GM18858 (cell line): ENCODE results near the gene ALPP.
"Not testable (repeated sequence)": the region's sequence is repeated elsewhere in the genome, so short reads cannot be mapped to it uniquely, and the experiment has no call there.

Source experiments
- ATAC-seq: cut with Tn5 transposase; IDR thresholded peaks from one replicate; pipeline ENCODE4 v1.9.1; 2021; ENCODE audit not compliant: unreplicated experiment

Gene ALPP

DNA sequence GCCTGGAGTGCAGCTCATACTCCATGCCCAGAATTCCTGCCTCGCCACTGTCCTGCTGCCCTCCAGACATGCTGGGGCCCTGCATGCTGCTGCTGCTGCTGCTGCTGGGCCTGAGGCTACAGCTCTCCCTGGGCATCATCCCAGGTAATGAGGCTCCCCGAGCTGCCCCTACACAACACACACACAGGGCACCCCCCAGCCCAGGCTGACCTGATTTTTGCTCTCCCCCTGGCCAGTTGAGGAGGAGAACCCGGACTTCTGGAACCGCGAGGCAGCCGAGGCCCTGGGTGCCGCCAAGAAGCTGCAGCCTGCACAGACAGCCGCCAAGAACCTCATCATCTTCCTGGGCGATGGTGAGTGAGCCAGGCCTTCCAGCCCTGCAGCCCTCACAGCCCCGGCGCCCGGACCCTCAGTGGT is at the start of gene ALPP:
ALPP (plus strand) TSS at position 17 of the 417 bp plus-strand sequence; CDS start at position 69, 52 bp downstream.
- not testable (repeated sequence) for ATAC-seq

DNA sequence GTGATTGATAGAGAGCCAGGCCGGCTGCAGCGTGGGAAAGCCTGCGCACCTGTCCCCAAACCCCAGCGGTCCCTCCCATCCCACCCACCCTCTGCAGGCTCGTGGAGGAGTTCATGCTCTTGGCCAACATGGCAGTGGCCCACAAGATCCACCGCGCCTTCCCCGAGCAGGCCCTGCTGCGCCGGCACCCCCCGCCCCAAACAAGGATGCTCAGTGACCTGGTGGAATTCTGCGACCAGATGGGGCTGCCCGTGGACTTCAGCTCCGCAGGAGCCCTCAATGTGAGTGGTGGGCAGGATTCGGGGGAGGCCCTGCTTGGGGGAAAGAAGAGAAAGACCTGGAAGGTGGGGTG is 48.9 kb upstream of the ALPP start:
- no peak for ATAC-seq

DNA sequence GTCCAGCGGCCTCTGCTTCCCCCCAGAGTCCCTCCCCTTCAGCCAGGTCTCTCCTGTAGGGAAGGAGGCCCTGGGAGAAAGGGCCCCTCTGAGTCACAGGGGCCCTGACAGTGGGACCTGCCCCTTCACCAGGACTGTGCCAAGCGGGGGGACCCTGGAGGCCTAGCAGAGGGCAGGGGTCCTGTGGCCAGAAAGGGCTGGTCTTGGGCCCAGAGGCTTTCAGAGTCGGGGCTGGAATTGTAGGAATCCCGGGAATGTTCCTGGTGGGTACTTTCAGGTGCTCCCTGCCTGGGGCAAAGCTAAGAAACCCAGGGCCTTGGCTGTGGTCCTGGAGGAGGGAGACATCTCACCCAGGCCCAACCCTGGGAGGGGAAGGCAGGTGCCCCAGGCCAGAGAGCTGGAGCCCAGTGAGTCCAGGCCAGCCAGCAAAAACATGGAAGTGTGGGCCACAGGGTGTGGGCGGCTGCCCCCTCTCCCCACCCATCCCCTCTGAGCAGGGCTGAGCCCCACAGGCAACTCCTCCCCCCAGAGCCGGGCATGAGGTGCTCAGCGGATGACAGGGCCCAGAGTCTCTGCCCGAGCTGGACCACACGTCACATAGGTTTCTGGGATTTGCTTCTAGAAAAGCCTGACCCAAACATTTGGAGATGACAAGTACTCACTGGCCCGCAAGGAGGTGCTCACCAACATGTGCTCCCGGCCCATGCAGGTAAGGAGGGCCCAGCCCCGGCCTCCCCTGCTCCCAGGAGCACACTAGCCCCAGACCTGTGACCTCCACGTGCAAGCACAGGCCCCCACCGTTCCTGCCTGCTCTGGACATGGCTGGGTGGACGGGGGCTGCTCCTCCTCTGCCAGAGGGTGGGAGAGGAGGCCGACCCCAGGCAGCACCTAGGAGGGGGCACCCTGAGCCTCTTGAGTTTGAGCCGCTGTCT is 48.2 kb upstream of the ALPP start:
- no peak for ATAC-seq

- not testable (repeated sequence) for ATAC-seq
Observed at GRCh38 chr2:232331061-232331460, 47.5 kb upstream of the ALPP start.

- not testable (repeated sequence) for ATAC-seq
Observed at GRCh38 chr2:232331641-232332040, 46.9 kb upstream of the ALPP start.

DNA sequence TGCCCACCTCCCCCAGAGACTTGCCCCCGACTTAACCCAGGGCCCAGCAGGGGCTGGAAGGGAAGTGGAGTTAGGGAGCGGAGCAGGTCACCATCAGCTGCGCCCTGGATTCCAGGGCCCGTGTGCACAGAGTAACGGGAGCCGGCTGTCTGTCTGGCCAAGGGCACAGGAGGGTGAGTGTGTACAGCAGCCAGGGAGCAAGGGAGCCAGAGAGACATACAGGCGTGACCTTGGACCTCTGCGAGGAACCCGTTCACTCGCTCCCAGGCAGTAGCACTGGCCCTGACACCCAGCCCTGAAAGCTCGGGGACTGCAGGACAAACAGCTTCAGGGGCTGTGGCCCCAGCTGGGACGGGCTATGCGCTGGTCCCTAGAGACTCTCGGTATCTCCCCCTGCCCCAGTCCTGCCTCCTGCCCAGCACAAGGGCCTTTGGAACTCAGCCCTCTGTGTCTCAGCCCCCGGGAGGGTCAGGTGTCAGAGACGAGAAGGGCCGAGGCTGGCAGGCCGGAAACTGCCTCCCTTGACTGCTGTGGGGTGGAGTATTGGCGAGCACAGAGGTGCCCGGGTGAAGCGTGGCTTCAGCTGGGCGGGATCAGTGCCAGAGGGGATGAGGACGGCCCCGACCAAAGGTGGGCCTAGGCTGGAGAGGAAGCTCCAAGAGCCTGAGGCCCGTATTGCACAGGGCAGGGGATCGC is 46.2 kb upstream of the ALPP start:
- not testable (repeated sequence) for ATAC-seq

- no peak for ATAC-seq
Observed at GRCh38 chr2:232332940-232333259, 45.7 kb upstream of the ALPP start.

DNA sequence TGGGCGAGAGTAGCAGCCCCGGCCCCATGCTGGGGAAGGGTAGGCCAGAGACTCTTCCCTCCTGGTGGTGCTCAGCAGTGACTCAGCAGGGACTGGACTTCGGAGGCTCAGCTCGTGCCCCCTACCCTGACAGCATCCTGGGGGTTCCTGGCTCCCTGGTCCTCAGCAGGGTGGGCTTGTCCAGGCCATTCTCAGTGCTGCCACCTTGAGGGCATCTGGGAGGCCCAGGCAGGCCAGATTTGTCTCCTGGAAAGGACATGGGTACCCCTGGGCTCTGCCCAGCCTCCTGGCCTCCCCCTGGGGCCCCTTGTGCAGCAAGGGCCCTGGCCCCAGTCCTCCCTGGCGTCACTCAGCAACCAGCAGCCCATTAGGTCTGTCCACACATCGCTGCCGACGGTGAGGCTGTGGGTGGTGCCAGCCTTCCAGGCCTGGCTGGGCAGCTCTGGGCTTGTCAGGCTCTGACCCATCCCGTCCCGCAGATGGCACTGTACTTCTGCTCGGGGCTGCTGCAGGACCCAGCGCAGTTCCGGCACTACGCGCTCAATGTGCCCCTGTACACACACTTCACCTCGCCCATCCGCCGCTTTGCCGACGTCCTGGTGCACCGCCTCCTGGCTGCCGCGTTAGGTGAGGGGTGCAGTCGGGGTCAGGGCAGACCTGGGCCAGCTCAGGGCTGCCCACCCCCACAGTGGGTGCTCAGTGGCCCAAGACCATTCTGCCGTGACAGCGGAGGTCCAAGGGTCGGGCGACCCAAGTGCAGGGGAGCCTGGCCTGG is 45.0 kb upstream of the ALPP start:
- ATAC-seq = no peak

DNA sequence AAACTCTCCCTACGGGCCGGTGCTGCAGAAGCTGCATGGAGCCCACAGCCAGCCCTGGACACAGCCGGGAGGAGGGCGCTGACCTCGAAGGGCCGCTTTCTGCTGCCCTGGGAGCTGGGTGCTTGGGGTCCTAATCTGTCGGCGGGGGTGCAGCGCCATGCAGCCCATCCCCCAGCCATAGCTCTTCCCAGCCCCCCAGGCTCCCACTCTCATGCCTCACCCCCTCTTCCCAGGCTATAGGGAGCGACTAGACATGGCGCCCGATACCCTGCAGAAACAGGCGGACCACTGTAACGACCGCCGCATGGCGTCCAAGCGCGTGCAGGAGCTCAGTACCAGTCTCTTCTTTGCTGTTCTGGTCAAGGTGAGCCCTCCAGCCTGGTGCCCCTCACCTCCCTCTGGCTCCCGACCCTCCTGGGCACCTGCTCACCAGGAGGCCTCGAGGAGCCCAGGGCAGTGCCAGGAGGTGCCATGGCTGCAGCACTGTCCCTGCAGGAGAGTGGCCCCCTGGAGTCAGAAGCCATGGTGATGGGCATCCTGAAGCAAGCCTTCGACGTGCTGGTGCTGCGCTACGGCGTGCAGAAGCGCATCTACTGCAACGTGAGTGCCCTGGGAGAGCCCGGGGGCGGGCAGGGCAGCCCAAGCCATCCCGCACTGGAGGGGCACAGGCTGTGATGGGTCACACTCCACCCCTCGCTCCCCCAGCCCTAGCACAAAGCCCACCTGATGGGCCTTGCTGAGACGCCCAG is 44.2 kb upstream of the ALPP start:
- not testable (repeated sequence) for ATAC-seq

GRCh38 chr2:232334885-232335205 is 43.7 kb upstream of the ALPP start:
- not testable (repeated sequence) for ATAC-seq

DNA sequence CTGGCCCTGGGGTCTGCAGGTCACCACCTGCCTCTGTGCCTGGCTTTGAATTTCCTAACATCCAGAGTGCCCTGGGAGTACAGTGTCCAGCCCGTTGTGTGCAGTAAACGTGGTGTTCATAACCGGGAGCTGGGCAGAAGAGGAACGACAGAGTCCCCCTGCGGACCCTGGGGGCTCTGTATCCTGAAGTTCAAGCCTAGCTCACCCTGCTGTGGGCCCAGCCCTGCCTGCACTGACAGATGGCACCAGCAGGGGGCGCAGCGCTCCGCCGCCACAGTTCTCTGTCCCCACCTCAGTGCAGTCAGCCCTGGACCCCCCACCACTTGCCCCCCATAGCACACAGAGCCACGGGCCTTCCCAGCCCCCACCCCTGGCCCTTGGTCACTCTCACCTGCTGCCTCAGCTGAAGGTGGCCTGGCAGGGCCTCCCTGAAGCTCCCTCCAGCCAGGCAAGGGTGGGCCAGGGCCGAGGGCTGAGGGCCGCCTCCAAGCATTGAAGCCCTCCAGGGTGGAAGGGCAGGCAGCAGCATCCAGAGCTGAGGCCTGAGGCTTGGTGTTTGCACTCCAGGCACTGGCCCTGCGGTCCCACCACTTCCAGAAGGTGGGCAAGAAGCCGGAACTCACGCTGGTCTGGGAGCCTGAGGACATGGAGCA is 43.2 kb upstream of the ALPP start:
- ATAC-seq = not testable (repeated sequence)

DNA sequence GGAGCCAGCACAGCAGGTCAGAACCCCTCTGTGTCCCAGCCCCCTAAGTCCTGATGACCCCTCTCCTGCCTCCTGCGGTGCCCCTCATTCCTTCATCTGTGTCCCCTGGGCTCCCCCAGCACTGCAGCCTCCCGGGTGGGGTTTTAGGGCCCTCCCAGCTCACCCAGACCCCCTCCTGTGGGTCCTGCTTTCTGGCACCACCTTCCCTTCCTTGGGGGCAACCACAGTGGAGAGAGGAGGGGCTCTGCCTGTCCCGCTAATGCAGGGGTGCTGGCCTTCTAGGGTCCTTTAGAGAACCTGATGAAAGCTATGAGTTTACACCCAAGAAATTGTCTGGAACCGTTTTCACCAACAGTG is 42.7 kb upstream of the ALPP start:
- no peak for ATAC-seq

- no peak for ATAC-seq
Observed at GRCh38 chr2:232336241-232336736, 42.3 kb upstream of the ALPP start.

DNA sequence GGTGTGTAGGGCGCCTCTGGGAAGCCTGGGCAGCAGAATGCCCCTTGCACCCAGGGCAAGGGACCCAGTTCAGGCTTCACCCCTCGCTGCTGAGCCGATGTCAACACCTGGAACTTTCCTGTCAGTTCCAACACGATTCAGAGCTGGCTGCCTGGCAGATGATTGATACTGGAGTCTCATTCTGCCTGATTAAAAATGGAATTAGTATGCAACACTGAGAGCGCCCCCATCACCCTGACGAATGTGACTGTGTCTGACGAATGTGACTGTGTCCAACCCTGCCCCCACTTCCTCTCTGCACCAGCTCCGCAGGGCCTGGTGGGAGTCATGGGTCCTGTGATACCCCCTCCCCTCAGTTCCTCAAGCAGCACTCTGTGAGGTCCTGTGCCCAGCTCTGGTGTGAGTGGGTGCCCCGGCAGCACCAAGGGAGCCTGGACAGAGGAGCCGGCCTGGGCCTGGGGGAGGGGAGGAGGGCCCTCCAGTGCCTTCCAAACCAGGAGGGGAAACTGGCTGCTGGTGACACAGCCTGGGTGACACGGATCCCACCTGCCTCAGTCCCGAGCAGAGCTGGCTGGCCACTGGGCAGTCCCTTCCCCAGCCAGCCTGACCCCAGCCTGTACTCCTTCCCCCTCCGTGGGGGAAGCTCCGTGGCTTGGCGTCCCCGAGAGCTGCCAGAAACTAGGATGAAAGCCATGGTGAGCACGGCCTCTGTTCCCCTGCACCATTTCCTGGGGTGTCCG is 41.4 kb upstream of the ALPP start:
- no peak for ATAC-seq

- not testable (repeated sequence) for ATAC-seq
Observed at GRCh38 chr2:232338094-232338758, 40.3 kb upstream of the ALPP start.

GRCh38 chr2:232338759-232339106 is 39.8 kb upstream of the ALPP start:
- ATAC-seq = no peak

DNA sequence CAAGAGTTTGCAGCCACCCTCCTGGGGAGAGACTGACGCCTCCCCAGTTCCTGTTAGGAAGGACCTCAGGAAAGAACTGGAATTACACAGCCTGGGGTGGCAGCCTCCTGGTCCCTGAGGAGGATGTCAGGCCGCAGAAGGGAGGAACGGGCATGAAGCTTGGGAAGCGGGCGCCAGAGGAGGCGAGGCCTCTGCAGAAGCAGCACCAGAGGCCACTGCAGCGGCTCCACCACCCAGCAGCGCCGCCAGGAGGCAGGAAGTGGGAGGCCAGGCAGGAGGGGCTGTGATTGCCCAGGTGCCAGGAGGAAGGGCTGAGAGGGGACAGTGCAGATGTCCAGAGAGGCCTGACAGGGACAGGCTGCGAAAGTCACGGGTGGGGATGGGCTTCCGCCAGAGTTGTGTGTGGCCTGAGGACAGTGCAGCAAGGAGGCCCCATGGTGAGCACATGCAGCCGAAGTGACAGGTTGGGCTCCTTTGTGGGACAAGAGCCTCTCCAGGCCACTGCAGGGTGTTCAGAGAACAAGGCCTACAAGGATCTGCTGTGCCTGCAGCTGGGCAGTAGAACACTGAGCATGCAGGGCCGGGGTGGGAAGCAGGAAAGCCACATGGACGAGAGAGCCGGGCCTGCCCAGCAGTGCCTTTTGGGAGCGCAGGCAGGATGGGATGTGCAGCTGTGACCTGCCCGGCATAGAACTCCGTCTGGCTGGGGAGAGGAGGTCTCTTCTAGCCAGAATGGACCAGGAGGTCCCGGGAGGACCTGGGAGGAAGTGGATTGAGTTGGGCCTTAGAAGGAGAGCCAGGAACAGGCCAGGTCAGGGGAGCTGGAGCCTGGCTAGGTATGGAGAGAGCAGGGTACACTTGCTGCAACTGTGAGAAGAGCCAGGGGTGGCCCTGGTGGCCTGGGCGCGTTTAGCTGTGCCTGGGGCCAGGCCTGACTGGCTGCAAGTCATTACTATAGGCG is 39.1 kb upstream of the ALPP start:
- ATAC-seq = no peak
